Panc1 (cell line): ENCODE results near the gene BTNL8. TPM values are rescaled to one million over a fixed set of nuclear protein-coding genes. Genes with fewer than 3 reads are reported as not detected.

Experiments
- ATAC-seq: fragments of 200-7000 bp; cut with Tn5 transposase; 2 replicates; pipeline ENCODE4 v1.9.1; 2020; ENCODE audit warnings: mild to moderate bottlenecking, moderate library complexity
- BruUV-seq: library from RNA; stranded (reverse); fragments of 400-500 nt; replicated peaks from 2 replicates; lab custom pipeline; 2021; lab: Mats Ljungman, UMichigan
- CTCF ChIA-PET: fragments of 300-600 bp; sonication (Branson Sonifier 250); formaldehyde crosslinking; loops from one replicate; lab custom pipeline; 2022; ENCODE audit warnings: antibody characterized with exemption; lab: Charles Lee
- POLR2A ChIA-PET: fragments of 300-600 bp; sonication (Branson Sonifier 250); formaldehyde crosslinking; loops from one replicate; lab custom pipeline; 2022; ENCODE audit warnings: antibody characterized with exemption; lab: Charles Lee
- DNase-seq: peaks from one replicate; pipeline ENCODE4 v3.0.0-alpha.2; 2010; ENCODE audit warnings: low read depth, low spot score
- H3K27ac ChIP-seq: 2 replicates; pipeline ENCODE4 v1.5.1; 2011; ENCODE audit warnings: mild to moderate bottlenecking, low read length, inconsistent platforms
- H3K27me3 ChIP-seq: fragments of 200-500 bp; sonication (Bioruptor generic); 2 replicates; pipeline ENCODE4 v1.6.0; 2014; ENCODE audit warnings: low read length, inconsistent platforms; ENCODE audit not compliant: control insufficient read depth, insufficient read depth
- H3K36me3 ChIP-seq: fragments of 200-500 bp; sonication (Bioruptor generic); 2 replicates; pipeline ENCODE4 v1.5.1; 2014; ENCODE audit warnings: inconsistent platforms, mild to moderate bottlenecking, low read length, moderate library complexity; ENCODE audit not compliant: control insufficient read depth, insufficient read depth
- H3K4me1 ChIP-seq: 2 replicates; pipeline ENCODE4 v1.5.1; 2011; ENCODE audit warnings: inconsistent platforms, mild to moderate bottlenecking, low read length, moderate library complexity; ENCODE audit not compliant: control insufficient read depth, insufficient read depth
- H3K4me3 ChIP-seq, 2 experiments: 2 replicates each; pipeline ENCODE4 v1.5.1; 2011 to 2012; ENCODE audit warnings: low read depth in 2 of 2, low read length in 2 of 2, mild to moderate bottlenecking in 2 of 2, inconsistent platforms in 1 of 2, moderate library complexity in 1 of 2
- H3K9me3 ChIP-seq: fragments of 200-500 bp; sonication (Bioruptor generic); 2 replicates; pipeline ENCODE4 v1.5.1; 2014; ENCODE audit warnings: low read depth, mild to moderate bottlenecking, inconsistent platforms, low read length, moderate library complexity; ENCODE audit not compliant: control insufficient read depth, insufficient read depth
- POLR2AphosphoS5 ChIP-seq: IDR thresholded peaks from 2 replicates; pipeline ENCODE4 v1.6.1; 2012; ENCODE audit warnings: mild to moderate bottlenecking, low read depth, low read length, moderate library complexity
- SIN3A ChIP-seq: IDR thresholded peaks from 2 replicates; pipeline ENCODE4 v1.6.1; 2012; ENCODE audit warnings: low read depth, mild to moderate bottlenecking, low read length, moderate library complexity, borderline replicate concordance; ENCODE audit not compliant: insufficient read depth
- TCF7L2 ChIP-seq: IDR thresholded peaks from 2 replicates; pipeline ENCODE4 v1.6.1; 2011; ENCODE audit warnings: mild to moderate bottlenecking, low read depth, low read length, inconsistent platforms
- in situ Hi-C: cut with HindIII; loops from 2 replicates; pipeline ENCODE4 v1.10.0; 2016; ENCODE audit warnings: low sequenced_read_pairs, low pct_unique_long_range_greater_than_20kb
- intact Hi-C: fragments of 100-400 bp; cut with micrococcal nuclease; formaldehyde crosslinking; loops from one replicate; pipeline ENCODE4 v1.10.0; 2022; ENCODE audit not compliant: unreplicated experiment
- total RNA-seq: library from RNA; stranded (reverse); gene quantifications from one replicate; pipeline ENCODE4 v1.2.1, GENCODE V29; 2021; ENCODE audit not compliant: unreplicated experiment
- TF ChIP-seq, protein P1 (sequence below): fragments of 450-650 bp; IDR thresholded peaks from 2 replicates; pipeline ENCODE4 v1.5.1; 2017; ENCODE audit warnings: mild to moderate bottlenecking
- TF ChIP-seq, protein P2 (sequence below), 2 experiments: IDR thresholded peaks; 2 replicates each; pipeline ENCODE4 v1.6.1; 2011 to 2012; ENCODE audit warnings: low read depth in 2 of 2, control low read depth in 1 of 2, low read length in 1 of 2, mild to moderate bottlenecking in 1 of 2, moderate library complexity in 1 of 2; ENCODE audit not compliant: insufficient read depth in 1 of 2

The BTNL8 gene
- total RNA-seq, 1 experiment from 2014 or later = not detected

DNA sequence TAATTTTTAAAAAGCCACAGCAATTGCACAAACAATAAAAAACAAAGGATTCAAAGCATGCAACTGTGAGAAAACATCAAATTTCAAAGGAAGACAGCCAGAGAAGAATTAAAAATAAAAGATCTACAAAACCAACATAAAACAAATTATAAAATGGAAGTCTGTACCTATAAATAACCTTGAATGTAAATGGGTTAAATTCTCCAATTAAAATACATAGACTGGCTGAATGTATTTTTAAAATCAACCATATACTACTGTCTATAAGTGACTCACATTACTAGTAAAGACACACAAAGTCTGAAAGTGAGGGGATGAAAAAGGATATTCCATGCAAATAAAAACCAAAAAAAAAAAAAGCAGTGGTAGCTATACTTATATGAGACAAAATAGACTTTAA lies 33.7 kb downstream of the BTNL8 start:
- Histone ChIP-seq H3K36me3 (no peaks in the 10 kb centered on the region), H3K27ac (no peak overlapping the region), H3K4me3 (no peak overlapping the region), H3K4me1 (no peaks in the 10 kb centered on the region), H3K9me3 (peaks cover 5% of the 10 kb centered on the region; the same call in 1 of the 2 replicates), H3K27me3 (no peaks in the 10 kb centered on the region)
- TF ChIP-seq, protein P1, sequence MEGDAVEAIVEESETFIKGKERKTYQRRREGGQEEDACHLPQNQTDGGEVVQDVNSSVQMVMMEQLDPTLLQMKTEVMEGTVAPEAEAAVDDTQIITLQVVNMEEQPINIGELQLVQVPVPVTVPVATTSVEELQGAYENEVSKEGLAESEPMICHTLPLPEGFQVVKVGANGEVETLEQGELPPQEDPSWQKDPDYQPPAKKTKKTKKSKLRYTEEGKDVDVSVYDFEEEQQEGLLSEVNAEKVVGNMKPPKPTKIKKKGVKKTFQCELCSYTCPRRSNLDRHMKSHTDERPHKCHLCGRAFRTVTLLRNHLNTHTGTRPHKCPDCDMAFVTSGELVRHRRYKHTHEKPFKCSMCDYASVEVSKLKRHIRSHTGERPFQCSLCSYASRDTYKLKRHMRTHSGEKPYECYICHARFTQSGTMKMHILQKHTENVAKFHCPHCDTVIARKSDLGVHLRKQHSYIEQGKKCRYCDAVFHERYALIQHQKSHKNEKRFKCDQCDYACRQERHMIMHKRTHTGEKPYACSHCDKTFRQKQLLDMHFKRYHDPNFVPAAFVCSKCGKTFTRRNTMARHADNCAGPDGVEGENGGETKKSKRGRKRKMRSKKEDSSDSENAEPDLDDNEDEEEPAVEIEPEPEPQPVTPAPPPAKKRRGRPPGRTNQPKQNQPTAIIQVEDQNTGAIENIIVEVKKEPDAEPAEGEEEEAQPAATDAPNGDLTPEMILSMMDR = no peak
- TF ChIP-seq POLR2AphosphoS5 (no peak), TCF7L2 (no peak), SIN3A (no peak)
- TF ChIP-seq, protein P2, sequence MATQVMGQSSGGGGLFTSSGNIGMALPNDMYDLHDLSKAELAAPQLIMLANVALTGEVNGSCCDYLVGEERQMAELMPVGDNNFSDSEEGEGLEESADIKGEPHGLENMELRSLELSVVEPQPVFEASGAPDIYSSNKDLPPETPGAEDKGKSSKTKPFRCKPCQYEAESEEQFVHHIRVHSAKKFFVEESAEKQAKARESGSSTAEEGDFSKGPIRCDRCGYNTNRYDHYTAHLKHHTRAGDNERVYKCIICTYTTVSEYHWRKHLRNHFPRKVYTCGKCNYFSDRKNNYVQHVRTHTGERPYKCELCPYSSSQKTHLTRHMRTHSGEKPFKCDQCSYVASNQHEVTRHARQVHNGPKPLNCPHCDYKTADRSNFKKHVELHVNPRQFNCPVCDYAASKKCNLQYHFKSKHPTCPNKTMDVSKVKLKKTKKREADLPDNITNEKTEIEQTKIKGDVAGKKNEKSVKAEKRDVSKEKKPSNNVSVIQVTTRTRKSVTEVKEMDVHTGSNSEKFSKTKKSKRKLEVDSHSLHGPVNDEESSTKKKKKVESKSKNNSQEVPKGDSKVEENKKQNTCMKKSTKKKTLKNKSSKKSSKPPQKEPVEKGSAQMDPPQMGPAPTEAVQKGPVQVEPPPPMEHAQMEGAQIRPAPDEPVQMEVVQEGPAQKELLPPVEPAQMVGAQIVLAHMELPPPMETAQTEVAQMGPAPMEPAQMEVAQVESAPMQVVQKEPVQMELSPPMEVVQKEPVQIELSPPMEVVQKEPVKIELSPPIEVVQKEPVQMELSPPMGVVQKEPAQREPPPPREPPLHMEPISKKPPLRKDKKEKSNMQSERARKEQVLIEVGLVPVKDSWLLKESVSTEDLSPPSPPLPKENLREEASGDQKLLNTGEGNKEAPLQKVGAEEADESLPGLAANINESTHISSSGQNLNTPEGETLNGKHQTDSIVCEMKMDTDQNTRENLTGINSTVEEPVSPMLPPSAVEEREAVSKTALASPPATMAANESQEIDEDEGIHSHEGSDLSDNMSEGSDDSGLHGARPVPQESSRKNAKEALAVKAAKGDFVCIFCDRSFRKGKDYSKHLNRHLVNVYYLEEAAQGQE (IDR thresholded peaks at IDR 0.05; ENCODE audit: insufficient read depth in 1 of 2, low read depth in 2 of 2, low read length in 1 of 2) = no peak
- DNase-seq (no peak), ATAC-seq (no peak)
- no TSS peak for BruUV-seq
- ChIA-PET CTCF (no interaction called here), POLR2A (no interaction called here)
- in situ Hi-C loops = no loop called here
- intact Hi-C loops = no loop called here

DNA sequence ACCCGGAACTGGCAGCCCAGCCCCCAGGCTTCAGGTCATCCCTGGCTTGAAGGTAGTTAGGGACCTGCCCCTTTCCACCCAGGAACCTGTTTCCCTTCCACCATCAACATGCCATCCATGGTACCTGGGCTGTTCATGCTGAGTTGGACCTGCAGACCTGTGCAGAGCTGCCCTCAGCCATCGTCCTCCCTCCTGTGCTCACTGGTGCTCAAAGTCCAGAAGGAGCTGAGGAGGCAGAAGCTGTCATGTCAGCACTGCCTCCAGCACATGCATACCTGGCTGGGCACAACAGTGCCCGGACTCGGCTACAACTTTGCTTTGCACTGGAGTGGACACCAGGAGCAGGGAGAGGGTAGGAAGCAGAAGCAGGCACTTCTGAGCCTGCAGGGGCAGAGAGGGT lies 36.2 kb downstream of the BTNL8 start:
- Histone ChIP-seq H3K4me3 (no peak overlapping the region), H3K27me3 (no peaks in the 10 kb centered on the region), H3K4me1 (no peaks in the 10 kb centered on the region), H3K36me3 (no peaks in the 10 kb centered on the region), H3K9me3 (peaks cover 8% of the 10 kb centered on the region; the same call in 1 of the 2 replicates), H3K27ac (no peak overlapping the region)
- in situ Hi-C loops (no loop called here), intact Hi-C loops (no loop called here)
- DNase-seq (no peak), ATAC-seq (no peak)
- TF ChIP-seq, protein P2 (IDR thresholded peaks at IDR 0.05; ENCODE audit: insufficient read depth in 1 of 2, low read depth in 2 of 2, low read length in 1 of 2) = no peak
- TF ChIP-seq, protein P1 = no peak
- TF ChIP-seq SIN3A (no peak), POLR2AphosphoS5 (no peak), TCF7L2 (no peak)
- BruUV-seq = no TSS peak
- CTCF ChIA-PET = no interaction called here
- POLR2A ChIA-PET = no interaction called here
